ENCODE data around the gene FOXR1. TPM values are rescaled to one million over a fixed set of nuclear protein-coding genes. Genes with fewer than 3 reads are reported as not detected.

Gene FOXR1
- polyA plus RNA-seq, 1 donor: 0.04 TPM

DNA sequence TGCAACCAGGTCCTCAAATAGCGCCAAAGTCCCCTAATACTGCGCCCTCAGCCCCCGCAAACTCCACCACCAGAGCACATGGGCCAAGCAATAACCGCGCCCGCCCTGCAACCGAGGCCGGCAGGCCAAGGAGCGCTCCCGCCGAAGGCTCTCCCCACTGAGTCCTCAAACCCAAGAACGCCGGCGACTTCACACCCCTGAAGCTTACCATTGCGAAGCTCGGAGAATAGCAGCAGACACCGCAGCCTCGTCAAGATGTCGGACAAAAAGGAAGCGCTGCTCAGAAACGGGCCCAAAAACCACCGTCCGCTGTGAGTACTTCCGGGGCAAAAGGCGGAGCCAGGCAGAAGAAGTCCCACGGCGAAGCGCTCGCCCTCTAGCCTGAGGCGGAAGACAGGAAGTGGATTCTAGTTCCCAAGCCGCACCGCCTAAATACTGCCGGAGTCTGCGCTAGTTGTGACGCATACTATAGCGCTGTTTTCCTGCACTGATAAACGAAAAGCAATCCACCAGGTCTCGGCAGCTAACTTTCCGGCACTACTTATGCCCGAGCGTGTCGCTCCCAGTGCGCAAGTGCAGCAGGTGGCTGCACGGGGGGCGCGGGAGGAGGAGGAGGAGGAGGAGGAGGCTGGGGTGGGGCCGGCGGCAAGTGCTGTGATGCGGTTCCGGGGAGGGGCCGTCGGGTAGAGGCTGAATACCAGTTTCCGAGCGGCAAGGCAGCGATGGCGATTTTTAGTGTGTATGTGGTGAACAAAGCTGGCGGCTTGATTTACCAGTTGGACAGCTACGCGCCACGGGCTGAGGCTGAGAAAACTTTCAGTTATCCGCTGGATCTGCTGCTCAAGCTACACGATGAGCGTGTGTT is 46.7 kb downstream of the FOXR1 start, which contains the start of the genes RPS25 and TRAPPC4:
TSS of gene RPS25 (minus strand) at position 270 of the 865 bp plus-strand sequence. CDS start at position 211, 59 bp downstream.
TSS of gene TRAPPC4 (plus strand) at position 693 of the 865 bp plus-strand sequence. CDS start at position 723, 30 bp downstream.
- H3K9me3 ChIP-seq (ENCODE audit: control insufficient read depth, low read depth, low read length): no peaks in the 10 kb centered on the region
- H3K36me3 ChIP-seq (ENCODE audit: control insufficient read depth, insufficient read depth, low read length): peaks cover 42% of the 10 kb centered on the region
- H3K27me3 ChIP-seq (ENCODE audit: control insufficient read depth, insufficient read depth, low read length): no peaks in the 10 kb centered on the region
- no CpG with 5 or more reads among the region's 63 CpGs for WGBS (ENCODE audit: insufficient coverage, low lambda C conversion rate)
- peaks cover 44% of the 10 kb centered on the region for H3K4me1 ChIP-seq (ENCODE audit: control insufficient read depth, insufficient read depth, low read length)
- peak; percentile 96 to 99 for DNase-seq
- H3K27ac ChIP-seq (ENCODE audit: low read length): peak within 1 kb of the TSS; percentile 97
- peak within 1 kb of the TSS; percentile 91 for H3K4me3 ChIP-seq (ENCODE audit: low read length)

GRCh38 chr11:119019996-119020395 is 48.4 kb downstream of the FOXR1 start:
- no CpG with 5 or more reads among the region's 2 CpGs for WGBS (ENCODE audit: insufficient coverage, low lambda C conversion rate)
- H3K4me1 ChIP-seq (ENCODE audit: control insufficient read depth, insufficient read depth, low read length): peaks cover 58% of the 10 kb centered on the region
- no peaks in the 10 kb centered on the region for H3K9me3 ChIP-seq (ENCODE audit: control insufficient read depth, low read depth, low read length)
- H3K4me3 ChIP-seq (ENCODE audit: low read length): peak overlapping the region; percentile 91
- peak overlapping the region; percentile 2 for H3K27ac ChIP-seq (ENCODE audit: low read length)
- peak in 1 of 2 donors; percentile 15 for DNase-seq
- peaks cover 45% of the 10 kb centered on the region for H3K36me3 ChIP-seq (ENCODE audit: control insufficient read depth, insufficient read depth, low read length)
- H3K27me3 ChIP-seq (ENCODE audit: control insufficient read depth, insufficient read depth, low read length): no peaks in the 10 kb centered on the region

DNA sequence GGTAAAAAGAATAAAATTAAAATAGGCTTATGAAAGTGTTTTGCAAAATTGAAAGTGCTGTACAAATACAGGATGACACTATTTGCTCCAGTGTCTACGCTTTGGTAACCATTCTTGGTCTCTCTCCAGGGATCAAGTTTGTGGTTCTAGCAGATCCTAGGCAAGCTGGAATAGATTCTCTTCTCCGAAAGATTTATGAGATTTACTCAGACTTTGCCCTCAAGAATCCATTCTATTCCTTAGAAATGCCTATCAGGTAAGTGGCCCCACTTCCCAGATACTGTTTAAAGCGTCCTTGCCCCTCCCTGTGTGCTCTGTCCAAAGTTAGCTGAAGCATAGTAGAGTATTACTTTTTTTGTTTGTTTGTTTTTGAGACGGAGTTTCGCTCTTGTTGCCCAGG is 50.1 kb downstream of the FOXR1 start:
- Histone ChIP-seq H3K4me3 (ENCODE audit: low read length) (no peak overlapping the region), H3K36me3 (ENCODE audit: control insufficient read depth, insufficient read depth, low read length) (peaks cover 47% of the 10 kb centered on the region), H3K4me1 (ENCODE audit: control insufficient read depth, insufficient read depth, low read length) (peaks cover 70% of the 10 kb centered on the region), H3K27ac (ENCODE audit: low read length) (peak overlapping the region; percentile 34), H3K27me3 (ENCODE audit: control insufficient read depth, insufficient read depth, low read length) (no peaks in the 10 kb centered on the region), H3K9me3 (ENCODE audit: control insufficient read depth, low read depth, low read length) (no peaks in the 10 kb centered on the region)
- DNase-seq: peak in 1 of 2 donors; percentile 69
- WGBS (ENCODE audit: insufficient coverage, low lambda C conversion rate): 43% methylated on average over 1 of the region's 5 CpGs

DNA sequence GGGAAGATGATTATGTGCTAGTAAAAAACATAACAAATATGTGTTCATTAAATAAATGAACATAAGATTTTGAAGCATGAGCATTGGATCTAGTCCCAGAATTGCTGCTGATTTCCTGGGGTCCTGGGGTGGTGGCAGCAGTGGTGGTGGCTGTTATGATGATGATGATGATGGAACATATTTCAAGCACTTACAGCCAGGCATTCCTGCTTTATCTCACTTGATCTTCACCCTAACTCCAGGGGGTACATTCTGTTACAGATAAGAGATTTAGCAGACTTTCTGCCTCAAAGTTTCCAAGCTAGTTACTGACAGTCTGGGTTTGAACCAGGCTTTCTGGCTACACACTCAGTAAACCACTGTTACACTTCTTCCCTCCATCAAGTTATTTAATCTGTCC is 52.2 kb downstream of the FOXR1 start:
- Histone ChIP-seq H3K36me3 (ENCODE audit: control insufficient read depth, insufficient read depth, low read length) (peaks cover 53% of the 10 kb centered on the region), H3K9me3 (ENCODE audit: control insufficient read depth, low read depth, low read length) (no peaks in the 10 kb centered on the region), H3K27ac (ENCODE audit: low read length) (no peak overlapping the region), H3K4me1 (ENCODE audit: control insufficient read depth, insufficient read depth, low read length) (peaks cover 77% of the 10 kb centered on the region), H3K4me3 (ENCODE audit: low read length) (no peak overlapping the region), H3K27me3 (ENCODE audit: control insufficient read depth, insufficient read depth, low read length) (no peaks in the 10 kb centered on the region)
- DNase-seq: no peak

DNA sequence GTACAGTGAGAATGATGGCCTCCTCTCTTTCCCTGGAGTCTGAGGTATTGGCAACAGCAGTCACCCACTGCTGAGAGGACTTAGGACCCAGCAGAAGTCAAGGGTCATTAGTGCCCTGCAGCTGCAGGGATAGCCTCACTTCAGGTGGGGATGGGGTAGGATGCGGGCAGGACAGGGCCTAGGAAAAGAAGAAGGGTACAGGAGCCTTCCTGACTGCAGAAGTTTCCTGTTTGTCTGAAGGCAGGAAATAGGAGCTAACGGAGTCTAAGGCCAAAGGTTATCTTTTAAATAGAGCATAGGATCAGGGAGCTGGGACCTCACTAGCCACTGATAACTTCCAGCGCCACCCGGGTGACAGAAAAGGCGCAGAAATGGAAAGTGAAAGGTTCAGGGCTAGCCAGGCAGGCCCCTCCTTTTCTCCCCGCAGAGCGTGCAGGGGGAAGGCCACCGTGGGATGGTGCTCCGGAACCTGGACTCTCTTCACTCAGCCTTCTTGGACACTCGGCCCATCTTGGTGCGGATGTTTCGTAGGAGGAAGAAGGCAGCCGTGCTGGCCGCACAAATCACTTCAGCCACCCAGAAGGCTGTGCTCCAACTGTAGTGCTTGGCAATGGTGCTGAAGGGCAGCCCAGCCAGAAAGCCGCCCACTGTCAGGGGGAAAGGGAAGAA is 53.0 kb downstream of the FOXR1 start:
- peak overlapping the region; percentile 93 for H3K27ac ChIP-seq (ENCODE audit: low read length)
- peak overlapping the region; percentile 96 for H3K4me3 ChIP-seq (ENCODE audit: low read length)
- DNase-seq: peak in 1 of 2 donors; percentile 60
- WGBS (ENCODE audit: insufficient coverage, low lambda C conversion rate): no CpG with 5 or more reads among the region's 15 CpGs
- H3K27me3 ChIP-seq (ENCODE audit: control insufficient read depth, insufficient read depth, low read length): no peaks in the 10 kb centered on the region
- no peaks in the 10 kb centered on the region for H3K9me3 ChIP-seq (ENCODE audit: control insufficient read depth, low read depth, low read length)
- H3K36me3 ChIP-seq (ENCODE audit: control insufficient read depth, insufficient read depth, low read length): peaks cover 53% of the 10 kb centered on the region
- peaks cover 77% of the 10 kb centered on the region for H3K4me1 ChIP-seq (ENCODE audit: control insufficient read depth, insufficient read depth, low read length)

GRCh38 chr11:119025099-119025473 is 53.5 kb downstream of the FOXR1 start:
- no peaks in the 10 kb centered on the region for H3K9me3 ChIP-seq (ENCODE audit: control insufficient read depth, low read depth, low read length)
- H3K36me3 ChIP-seq (ENCODE audit: control insufficient read depth, insufficient read depth, low read length): peaks cover 53% of the 10 kb centered on the region
- H3K4me3 ChIP-seq (ENCODE audit: low read length): peak overlapping the region; percentile 96
- no CpG with 5 or more reads among the region's 5 CpGs for WGBS (ENCODE audit: insufficient coverage, low lambda C conversion rate)
- peaks cover 72% of the 10 kb centered on the region for H3K4me1 ChIP-seq (ENCODE audit: control insufficient read depth, insufficient read depth, low read length)
- peak overlapping the region; percentile 93 for H3K27ac ChIP-seq (ENCODE audit: low read length)
- no peak for DNase-seq
- H3K27me3 ChIP-seq (ENCODE audit: control insufficient read depth, insufficient read depth, low read length): no peaks in the 10 kb centered on the region

DNA sequence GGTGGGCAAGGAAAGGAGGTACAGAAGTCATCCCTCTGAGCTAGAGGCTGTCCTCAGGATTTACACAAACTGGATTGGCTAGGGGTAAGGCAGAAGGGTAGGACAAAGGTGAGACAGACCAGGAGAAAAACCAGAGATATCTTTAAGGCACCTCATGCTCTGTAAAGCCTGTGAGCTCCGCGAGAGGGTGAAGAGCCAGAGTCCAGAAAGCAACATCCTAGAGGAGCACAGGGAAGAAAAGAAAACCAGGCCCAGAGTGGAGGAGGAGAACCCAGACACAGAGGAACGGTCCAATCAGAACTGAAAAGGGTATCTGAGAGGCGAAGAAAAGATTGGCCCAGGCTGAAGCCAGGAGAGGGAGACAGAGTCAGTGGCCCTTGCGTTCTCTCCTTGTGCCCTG is 54.0 kb downstream of the FOXR1 start:
- WGBS (ENCODE audit: insufficient coverage, low lambda C conversion rate): 73% methylated on average over 2 of the region's 5 CpGs
- Histone ChIP-seq H3K4me3 (ENCODE audit: low read length) (peak overlapping the region; percentile 96), H3K36me3 (ENCODE audit: control insufficient read depth, insufficient read depth, low read length) (peaks cover 53% of the 10 kb centered on the region), H3K4me1 (ENCODE audit: control insufficient read depth, insufficient read depth, low read length) (peaks cover 69% of the 10 kb centered on the region), H3K27ac (ENCODE audit: low read length) (peak overlapping the region; percentile 93), H3K27me3 (ENCODE audit: control insufficient read depth, insufficient read depth, low read length) (no peaks in the 10 kb centered on the region), H3K9me3 (ENCODE audit: control insufficient read depth, low read depth, low read length) (no peaks in the 10 kb centered on the region)
- DNase-seq: peak; percentile 43 to 75

GRCh38 chr11:119025978-119026766 is 54.6 kb downstream of the FOXR1 start:
- peak overlapping the region; percentile 93 for H3K27ac ChIP-seq (ENCODE audit: low read length)
- no CpG with 5 or more reads among the region's 16 CpGs for WGBS (ENCODE audit: insufficient coverage, low lambda C conversion rate)
- H3K36me3 ChIP-seq (ENCODE audit: control insufficient read depth, insufficient read depth, low read length): peaks cover 53% of the 10 kb centered on the region
- peak overlapping the region; percentile 96 for H3K4me3 ChIP-seq (ENCODE audit: low read length)
- no peaks in the 10 kb centered on the region for H3K9me3 ChIP-seq (ENCODE audit: control insufficient read depth, low read depth, low read length)
- H3K27me3 ChIP-seq (ENCODE audit: control insufficient read depth, insufficient read depth, low read length): no peaks in the 10 kb centered on the region
- peak; percentile 62 to 86 for DNase-seq
- peaks cover 62% of the 10 kb centered on the region for H3K4me1 ChIP-seq (ENCODE audit: control insufficient read depth, insufficient read depth, low read length)

DNA sequence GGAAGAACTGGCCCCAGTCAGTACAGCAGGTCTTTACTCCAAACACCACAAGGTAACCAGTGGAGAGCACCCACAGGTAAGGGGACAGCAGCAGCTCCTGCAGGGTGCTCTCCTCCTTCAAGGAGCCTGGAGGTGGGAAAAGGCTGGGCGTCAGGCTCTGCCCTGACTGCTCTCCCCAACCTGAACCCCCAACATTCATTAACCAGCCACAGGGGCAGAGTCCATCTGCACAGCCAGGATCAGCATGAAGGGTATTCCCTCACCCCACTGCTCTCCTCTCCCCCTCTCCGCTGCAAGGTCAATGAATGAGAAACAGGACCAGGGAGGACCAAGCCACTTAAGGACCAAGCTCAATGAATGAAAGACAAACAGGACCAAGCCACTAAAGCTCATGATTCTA is 55.4 kb downstream of the FOXR1 start:
- no peaks in the 10 kb centered on the region for H3K27me3 ChIP-seq (ENCODE audit: control insufficient read depth, insufficient read depth, low read length)
- H3K4me1 ChIP-seq (ENCODE audit: control insufficient read depth, insufficient read depth, low read length): peaks cover 55% of the 10 kb centered on the region
- no peaks in the 10 kb centered on the region for H3K9me3 ChIP-seq (ENCODE audit: control insufficient read depth, low read depth, low read length)
- WGBS (ENCODE audit: insufficient coverage, low lambda C conversion rate): no CpG with 5 or more reads among the region's 2 CpGs
- peaks cover 53% of the 10 kb centered on the region for H3K36me3 ChIP-seq (ENCODE audit: control insufficient read depth, insufficient read depth, low read length)
- DNase-seq: peak; percentile 73 to 90
- H3K4me3 ChIP-seq (ENCODE audit: low read length): peak overlapping the region; percentile 96
- H3K27ac ChIP-seq (ENCODE audit: low read length): peak overlapping the region; percentile 93
